NK-92 (cell line): ENCODE results near the gene SH2D1B.
"Not testable (repeated sequence)": the region's sequence is repeated elsewhere in the genome, so short reads cannot be mapped to it uniquely, and the experiment has no call there.

Experiments used
- DNase-seq: peaks from one replicate; lab custom pipeline; 2025; ENCODE audit not compliant: unreplicated experiment; lab: John Stamatoyannopoulos, UW

SH2D1B gene, protein sequence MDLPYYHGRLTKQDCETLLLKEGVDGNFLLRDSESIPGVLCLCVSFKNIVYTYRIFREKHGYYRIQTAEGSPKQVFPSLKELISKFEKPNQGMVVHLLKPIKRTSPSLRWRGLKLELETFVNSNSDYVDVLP

GRCh38 chr1:162412002-162412401 lies at the start of gene SH2D1B:
Gene SH2D1B (minus strand): TSS chr1:162412136. CDS start chr1:162412016, 120 bp downstream.
- DNase-seq, result no peak

DNA sequence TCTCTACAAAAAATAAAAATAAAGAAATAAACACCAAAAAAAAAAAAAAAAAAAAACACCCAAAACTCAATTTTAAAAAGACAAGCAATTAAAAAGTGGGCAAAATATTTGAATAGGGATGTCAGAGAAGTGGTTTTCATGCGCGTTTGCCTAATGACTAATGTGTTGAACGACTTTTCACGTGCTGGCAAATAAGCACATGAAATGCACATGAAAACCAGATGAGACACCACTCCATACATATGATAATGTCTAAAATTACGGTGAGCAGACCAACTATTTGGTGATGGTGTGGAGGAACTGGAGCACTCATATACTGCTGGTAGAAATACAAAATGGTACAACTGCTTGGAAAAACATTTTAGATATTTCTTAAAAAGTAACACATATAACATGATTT lies 46.3 kb upstream of the SH2D1B start:
- no peak for DNase-seq

- no peak for DNase-seq
These were observed 44.4 kb upstream of the SH2D1B start for GRCh38 chr1:162456323-162456722.

DNA sequence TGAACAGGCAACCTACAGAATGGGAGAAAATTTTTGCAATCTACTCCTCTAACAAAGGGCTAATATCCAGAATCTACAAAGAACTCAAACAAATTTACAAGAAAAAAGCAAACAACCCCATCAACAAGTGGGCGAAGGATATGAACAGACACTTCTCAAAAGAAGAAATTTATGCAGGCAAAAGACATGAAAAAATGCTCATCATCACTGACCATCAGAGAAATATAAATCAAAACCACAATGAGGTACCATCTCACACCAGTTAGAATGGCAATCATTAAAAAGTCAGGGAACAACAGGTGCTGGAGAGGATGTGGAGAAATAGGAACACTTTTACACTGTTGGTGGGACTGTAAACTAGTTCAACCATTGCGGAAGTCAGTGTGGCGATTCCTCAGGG lies 42.4 kb upstream of the SH2D1B start:
- not testable (repeated sequence) for DNase-seq

- no peak for DNase-seq
These were observed 35.0 kb upstream of the SH2D1B start for GRCh38 chr1:162446946-162447345.

GRCh38 chr1:162444903-162445302 lies 33.0 kb upstream of the SH2D1B start:
- DNase-seq, result no peak

DNA sequence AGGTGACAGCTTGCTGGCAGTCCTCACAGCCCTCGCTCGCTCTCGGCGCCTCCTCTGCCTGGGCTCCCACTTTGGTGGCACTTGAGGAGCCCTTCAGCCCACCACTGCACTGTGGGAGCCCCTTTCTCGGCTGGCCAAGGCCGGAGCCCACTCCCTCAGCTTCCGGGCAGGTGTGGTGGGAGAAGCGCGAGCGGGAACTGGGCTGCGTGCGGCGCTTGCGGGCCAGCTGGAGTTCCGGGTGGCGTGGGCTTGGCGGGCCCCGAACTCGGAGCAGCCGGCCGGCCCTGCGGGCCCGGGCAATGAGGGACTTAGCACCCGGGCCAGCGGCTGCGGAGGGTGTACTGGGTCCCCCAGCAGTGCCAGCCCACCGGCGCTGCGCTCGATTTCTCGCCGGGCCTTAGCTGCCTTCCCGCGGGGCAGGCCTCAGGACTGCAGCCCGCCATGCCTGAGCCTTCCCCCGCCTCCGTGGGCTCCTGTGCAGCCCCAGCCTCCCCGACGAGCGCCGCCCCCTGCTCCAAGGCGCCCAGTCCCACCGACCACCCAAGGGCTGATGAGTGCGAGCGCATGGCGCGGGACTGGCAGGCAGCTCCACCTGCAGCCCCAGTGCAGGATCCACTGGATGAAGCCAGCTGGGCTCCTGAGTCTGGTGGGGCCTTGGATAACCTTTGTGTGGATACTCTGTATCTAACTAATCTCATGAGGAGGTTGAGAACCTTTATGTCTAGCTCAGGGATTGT lies 21.2 kb upstream of the SH2D1B start:
- not testable (repeated sequence) for DNase-seq

DNA sequence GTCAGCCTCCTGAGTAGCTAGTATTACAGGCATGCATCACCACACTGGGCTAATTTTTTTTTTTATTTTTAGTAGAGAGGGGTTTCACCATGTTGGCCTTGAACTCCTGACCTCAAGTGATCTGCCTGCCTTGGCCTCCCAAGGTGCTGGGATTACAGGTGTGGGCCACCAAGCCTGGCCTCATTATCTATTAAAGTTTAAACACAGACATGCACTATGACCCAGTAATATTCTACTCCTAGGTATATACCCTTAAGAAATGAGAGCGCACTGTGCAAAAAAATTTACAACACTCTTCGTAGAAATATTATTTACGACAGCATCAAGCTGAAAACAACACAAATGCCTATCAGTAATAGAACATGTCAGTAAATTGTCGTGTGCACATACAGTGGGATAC lies 18.6 kb upstream of the SH2D1B start:
- DNase-seq, result no peak

GRCh38 chr1:162422662-162423375 lies 10.9 kb upstream of the SH2D1B start:
- DNase-seq, result no peak

GRCh38 chr1:162421258-162422164 lies 9.6 kb upstream of the SH2D1B start:
- no peak for DNase-seq

DNA sequence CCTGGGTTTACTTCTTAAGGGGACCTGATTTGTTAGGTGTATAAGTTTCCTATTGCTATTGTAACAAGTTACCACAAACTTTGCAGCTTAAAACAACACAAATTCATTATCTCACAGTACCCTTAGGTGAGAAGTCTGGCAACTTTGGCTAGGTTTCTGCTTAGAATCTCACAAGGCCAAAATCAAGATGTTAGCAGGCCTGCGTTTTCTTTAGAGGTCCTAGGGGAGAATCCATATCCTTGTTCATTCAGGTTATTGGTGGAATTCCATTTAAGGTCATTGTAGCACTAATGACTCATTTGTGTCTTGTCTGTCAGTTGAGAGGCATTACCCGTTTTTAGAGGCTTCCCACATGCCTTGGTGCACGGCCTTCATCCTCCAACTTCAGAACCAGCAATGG lies 8.2 kb upstream of the SH2D1B start:
- no peak for DNase-seq

- DNase-seq, result not testable (repeated sequence)
These were observed 7.6 kb upstream of the SH2D1B start for GRCh38 chr1:162419450-162419931.

DNA sequence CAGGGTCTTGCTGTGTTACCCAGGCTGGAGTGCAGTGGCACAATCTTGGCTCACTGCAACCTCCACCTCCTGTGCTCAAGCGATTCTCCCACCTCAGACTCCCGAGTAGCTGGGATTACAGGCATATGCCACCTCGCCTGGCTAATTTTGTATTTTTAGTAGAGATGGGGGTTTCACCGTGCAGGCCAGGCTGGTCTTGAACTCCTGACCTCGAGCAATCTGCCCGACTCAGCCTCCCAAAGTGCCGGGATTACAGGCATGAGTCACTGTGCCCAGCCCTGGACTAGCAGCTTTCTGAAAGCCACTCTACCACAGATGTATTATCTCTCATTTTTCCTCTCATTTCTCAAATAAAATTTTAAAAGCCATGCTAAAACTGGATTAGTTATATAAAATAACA lies 6.6 kb upstream of the SH2D1B start:
- DNase-seq, result not testable (repeated sequence)

DNA sequence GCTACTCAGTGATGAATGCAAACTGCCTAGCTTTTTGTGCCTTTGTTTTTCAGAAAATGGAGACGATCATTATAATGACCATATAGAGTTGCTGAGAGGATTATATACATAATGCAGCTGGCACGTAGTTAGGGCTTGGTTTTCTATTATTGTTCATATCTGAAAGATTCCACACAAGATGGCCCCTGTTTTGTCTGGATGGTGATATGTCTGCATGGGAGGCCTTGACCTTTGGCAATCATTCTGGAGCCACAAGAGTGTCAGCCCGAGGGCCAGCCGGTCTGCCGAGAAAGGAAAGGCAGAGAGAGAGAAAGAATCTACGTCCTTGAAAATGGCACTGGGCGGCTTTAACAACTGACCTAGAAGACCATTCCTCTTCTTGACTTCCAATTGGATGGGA lies 5.7 kb upstream of the SH2D1B start:
- DNase-seq, result no peak

DNA sequence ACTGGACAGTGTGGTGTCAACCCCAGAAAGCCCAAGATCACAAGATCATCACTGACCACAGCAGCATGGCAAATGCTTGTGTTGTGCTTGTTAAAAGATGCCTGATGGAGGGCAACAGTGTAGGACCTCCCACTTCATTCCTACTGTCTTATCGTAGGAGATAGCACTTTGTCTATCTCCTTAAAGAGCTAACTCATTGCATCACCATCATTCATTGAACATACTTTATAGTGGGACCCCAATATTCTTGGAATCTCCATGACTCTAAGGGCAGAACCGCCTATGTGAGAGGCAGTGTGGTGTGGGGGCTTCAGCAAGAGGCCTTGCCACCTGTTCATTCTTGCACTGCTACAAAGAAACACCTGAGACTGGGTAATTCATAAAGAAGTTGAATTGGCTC lies 5.0 kb upstream of the SH2D1B start:
- DNase-seq, result no peak

DNA sequence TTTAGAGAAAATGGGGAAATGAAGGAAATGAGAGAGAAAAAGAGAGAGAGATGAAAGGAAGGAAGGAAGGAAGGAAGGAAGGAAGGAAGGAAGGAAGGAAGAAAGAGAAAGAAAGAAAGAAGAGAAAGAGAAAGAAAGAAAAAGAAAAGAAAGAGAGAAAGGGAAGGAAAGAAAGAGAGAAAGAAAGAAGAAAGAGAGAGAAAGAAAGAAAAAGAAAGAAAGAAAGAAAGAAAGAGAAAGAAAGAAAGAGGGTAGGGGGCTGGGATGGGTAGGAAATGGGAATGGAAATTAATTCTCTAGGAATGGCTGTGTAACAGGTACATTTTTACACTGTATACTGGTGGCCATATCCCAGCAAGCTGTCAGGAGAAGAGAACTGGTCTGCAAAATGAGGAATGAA lies 4.3 kb upstream of the SH2D1B start:
- DNase-seq, result no peak

DNA sequence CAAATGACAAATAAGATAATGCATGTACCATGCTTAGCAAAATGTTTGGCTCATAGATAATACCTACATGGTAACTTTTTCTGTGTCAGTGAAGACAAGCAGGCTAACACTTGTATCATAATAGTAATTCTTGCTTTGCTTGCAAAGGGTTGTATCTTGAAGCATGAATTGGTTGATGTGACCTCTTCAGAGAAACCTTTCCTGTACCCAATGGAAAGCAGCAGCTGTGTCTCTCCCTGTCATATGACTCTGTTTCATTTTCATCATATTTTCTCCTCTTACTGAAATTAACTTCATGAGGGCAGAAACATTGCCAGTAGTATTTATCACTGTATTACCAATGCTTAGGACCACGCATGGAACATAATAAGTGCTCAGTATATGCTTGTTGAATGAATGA lies 4.4 kb downstream of the SH2D1B start:
- DNase-seq, result no peak

DNA sequence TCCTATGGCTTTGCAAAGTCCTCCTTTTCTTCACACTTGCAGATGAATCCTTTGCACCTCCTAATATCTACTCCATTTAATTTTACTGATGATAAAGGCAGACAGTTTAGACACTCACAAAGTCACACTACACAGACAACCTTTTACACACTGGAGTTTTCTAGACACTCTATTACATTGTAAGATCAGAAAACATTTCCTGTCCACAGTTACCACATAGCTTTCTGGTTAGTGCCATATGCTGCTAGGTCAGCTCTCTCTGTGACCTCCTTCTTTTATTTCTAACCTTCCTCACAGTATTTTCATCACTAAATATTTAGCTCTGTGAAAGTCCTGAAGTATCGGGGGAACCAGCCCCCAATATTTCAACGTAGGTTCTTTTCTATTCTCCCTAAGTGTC lies 5.1 kb downstream of the SH2D1B start:
- no peak for DNase-seq

DNA sequence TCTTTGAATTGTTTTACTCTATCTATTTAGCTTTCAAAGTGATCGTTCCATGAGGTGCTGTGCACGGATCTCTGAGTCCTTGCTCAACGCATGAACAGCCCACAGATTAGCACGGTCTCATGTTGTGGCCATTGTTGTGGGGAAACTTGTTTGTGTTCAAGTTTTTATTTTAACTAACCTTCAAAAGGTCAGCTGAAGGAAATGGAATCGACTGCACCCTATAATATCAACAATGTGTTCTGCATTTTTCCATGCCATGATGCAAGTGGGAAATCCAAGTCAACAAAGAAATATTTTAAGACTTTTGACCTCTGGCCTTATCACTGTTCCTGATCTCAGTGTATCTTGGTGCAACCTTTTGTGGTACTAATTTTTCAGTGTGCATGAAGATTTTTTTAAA lies 6.1 kb downstream of the SH2D1B start:
- no peak for DNase-seq

GRCh38 chr1:162404550-162405160 lies 7.3 kb downstream of the SH2D1B start:
- DNase-seq, result no peak
